ENCODE results near the gene CCDC88A. TPM values are rescaled to one million over a fixed set of nuclear protein-coding genes. Genes with fewer than 3 reads are reported as not detected.

Gene CCDC88A
- total and polyA plus RNA-seq, 2 donors (not counting 3 experiments of a cell fraction or from before 2014, with no cell fraction given): 21.1 to 77.4 TPM

- DNase-seq (ENCODE audit: low read depth, low spot score): no peak
- intact Hi-C loops (cut with micrococcal nuclease): no loop called here
- H3K9me1 ChIP-seq (replicated peaks; ENCODE audit: control insufficient read depth, extremely low read depth, insufficient read depth, low read length): no peaks in the 10 kb centered on the region
- TF ChIP-seq EZH2 (IDR thresholded peaks at IDR 0.05; ENCODE audit: borderline replicate concordance, low read depth, low read length, severe bottlenecking): no peak
- TF ChIP-seq POLR2A (IDR thresholded peaks at IDR 0.05; ENCODE audit: low read depth, low read length): no peak
- TF ChIP-seq POLR2AphosphoS5 (IDR thresholded peaks at IDR 0.05; ENCODE audit: insufficient read depth, low read depth, low read length): no peak
- no peak for TF ChIP-seq CTCF (IDR thresholded peaks at IDR 0.05; ENCODE audit: extremely low read depth in 1 of 2, insufficient read depth in 1 of 2, low read depth in 1 of 2, low read length in 2 of 2)
- TF ChIP-seq MYC (IDR thresholded peaks at IDR 0.05; ENCODE audit: low read depth, low read length): no peak
- no peak for TF ChIP-seq JUN (IDR thresholded peaks at IDR 0.05; ENCODE audit: borderline replicate concordance, insufficient read depth, insufficient read length, low read depth)
- no peak for TF ChIP-seq GATA2 (IDR thresholded peaks at IDR 0.05; ENCODE audit: insufficient read depth, insufficient read length, low read depth, low read length)
- TF ChIP-seq MAX (IDR thresholded peaks at IDR 0.05; ENCODE audit: insufficient read depth, insufficient read length): no peak
- no peak for TF ChIP-seq FOS (IDR thresholded peaks at IDR 0.05; ENCODE audit: borderline replicate concordance, insufficient read depth, low read length)
- H3K4me1 ChIP-seq (ENCODE audit: control insufficient read depth, extremely low read depth, insufficient read depth, low read length): no peaks in the 10 kb centered on the region
- no peaks in the 10 kb centered on the region for H4K20me1 ChIP-seq (replicated peaks; ENCODE audit: control insufficient read depth, extremely low read depth, insufficient read depth, low read length)
- POLR2A ChIA-PET: no interaction called here
- no TSS peak for BruUV-seq (replicated peaks)
- no peaks in the 10 kb centered on the region for H3K9me3 ChIP-seq (replicated peaks; ENCODE audit: control insufficient read depth, insufficient read depth, low read length)
- CTCF ChIA-PET: no interaction called here
- no peaks in the 10 kb centered on the region for H3K79me2 ChIP-seq (ENCODE audit: control insufficient read depth, insufficient read depth, low read length)
- peaks cover 0 to 3% of the 10 kb centered on the region in 2 experiments for H3K36me3 ChIP-seq (ENCODE audit: control insufficient read depth in 2 of 2, extremely low read depth in 1 of 2, insufficient read depth in 2 of 2, low read length in 2 of 2)
- H3K27me3 ChIP-seq (ENCODE audit: control insufficient read depth in 2 of 2, insufficient read depth in 2 of 2, low read length in 2 of 2): no peaks in the 10 kb centered on the region
- no peak overlapping the region for H3K9ac ChIP-seq (replicated peaks; ENCODE audit: extremely low read depth, insufficient read depth, low read length)
- H3K4me2 ChIP-seq (ENCODE audit: insufficient read depth, low read length): no peak overlapping the region
- no peak overlapping the region for H3K27ac ChIP-seq (ENCODE audit: insufficient read depth, low read depth, low read length)
- no peak overlapping the region for H2AFZ ChIP-seq (ENCODE audit: low read depth, low read length)
- H3K4me3 ChIP-seq (replicated peaks in 1 of 3; ENCODE audit: insufficient read depth in 1 of 3, low read depth in 1 of 3, low read length in 3 of 3): no peak overlapping the region
- no peak for FAIRE-seq
- dilution Hi-C loops (cut with MboI; ENCODE audit: extremely low pct_ligation_motif_present, low sequenced_read_pairs): no loop called here
Observed at GRCh38 chr2:55351672-55352071, 68.0 kb downstream of the CCDC88A start.

Measured in endothelial cell of umbilical vein (primary cell).